Neuronal stem cell (in vitro differentiated cells): ENCODE measurements around the gene IL18.

Experiments used
- DNase-seq: peaks from one replicate; pipeline ENCODE4 v3.0.0-alpha.2; 2013; ENCODE audit warnings: low spot score
- H2AFZ ChIP-seq: one replicate; pipeline ENCODE4 v1.6.1; 2013; ENCODE audit warnings: mild to moderate bottlenecking, low read length, inconsistent platforms
- H2AK5ac ChIP-seq: 2 replicates; pipeline ENCODE4 v1.6.1; 2013; ENCODE audit warnings: low read depth, mild to moderate bottlenecking, inconsistent platforms, low read length, moderate library complexity, mixed read lengths
- H2BK120ac ChIP-seq: 2 replicates; pipeline ENCODE4 v1.6.1; 2013; ENCODE audit warnings: low read depth, mild to moderate bottlenecking, inconsistent platforms, low read length, moderate library complexity, mixed read lengths
- H2BK12ac ChIP-seq: one replicate; pipeline ENCODE4 v1.6.1; 2013; ENCODE audit warnings: low read length, inconsistent platforms
- H2BK15ac ChIP-seq: 2 replicates; pipeline ENCODE4 v1.6.1; 2013; ENCODE audit warnings: mild to moderate bottlenecking, low read length, inconsistent platforms, mixed read lengths
- H2BK5ac ChIP-seq: one replicate; pipeline ENCODE4 v1.6.1; 2013; ENCODE audit warnings: inconsistent platforms, mild to moderate bottlenecking, low read length, moderate library complexity
- H3K14ac ChIP-seq: one replicate; pipeline ENCODE4 v1.6.1; 2013; ENCODE audit warnings: low read length, inconsistent platforms
- H3K18ac ChIP-seq: 2 replicates; pipeline ENCODE4 v1.6.1; 2013; ENCODE audit warnings: low read length, inconsistent platforms
- H3K23ac ChIP-seq: 2 replicates; pipeline ENCODE4 v1.6.1; 2013; ENCODE audit warnings: low read depth, mild to moderate bottlenecking, mixed read lengths, low read length, inconsistent platforms; ENCODE audit not compliant: poor library complexity
- H3K27ac ChIP-seq: replicated peaks from 3 replicates; pipeline ENCODE4 v1.5.1; 2013; ENCODE audit warnings: low read length, inconsistent platforms
- H3K27me3 ChIP-seq, 3 experiments: 2 replicates each; pipeline ENCODE4 v1.6.1; 2013; ENCODE audit warnings: low read length in 3 of 3, mild to moderate bottlenecking in 2 of 3, inconsistent platforms in 1 of 3, low read depth in 1 of 3, mixed read lengths in 1 of 3, moderate library complexity in 1 of 3; ENCODE audit not compliant: control insufficient read depth in 3 of 3, insufficient read depth in 3 of 3
- H3K36me3 ChIP-seq, 2 donors: replicated peaks in 1 of 2; 2 replicates each; pipeline ENCODE4 v1.6.1; 2013; ENCODE audit warnings: low read length in 2 of 2; ENCODE audit not compliant: control insufficient read depth in 2 of 2, insufficient read depth in 2 of 2
- H3K4ac ChIP-seq: 2 replicates; pipeline ENCODE4 v1.6.1; 2013; ENCODE audit warnings: inconsistent platforms, mild to moderate bottlenecking, low read length, moderate library complexity
- H3K4me1 ChIP-seq, 2 donors: 1 replicate in 1 of 2; 2 replicates in 1 of 2; pipeline ENCODE4 v1.6.1; 2013; ENCODE audit warnings: low read length in 2 of 2, low read depth in 1 of 2; ENCODE audit not compliant: control insufficient read depth in 2 of 2, insufficient read depth in 1 of 2
- H3K4me2 ChIP-seq: one replicate; pipeline ENCODE4 v1.6.1; 2013; ENCODE audit warnings: mild to moderate bottlenecking, low read length, inconsistent platforms; ENCODE audit not compliant: insufficient read depth, poor library complexity, severe bottlenecking
- H3K4me3 ChIP-seq, 2 donors: 2 replicates each; pipeline ENCODE4 v1.5.1; 2013; ENCODE audit warnings: low read length in 2 of 2, mild to moderate bottlenecking in 2 of 2, inconsistent platforms in 1 of 2, moderate library complexity in 1 of 2
- H3K79me1 ChIP-seq: one replicate; pipeline ENCODE4 v1.6.1; 2013; ENCODE audit warnings: low read depth, mild to moderate bottlenecking, inconsistent platforms, low read length, moderate library complexity
- H3K9ac ChIP-seq: one replicate; pipeline ENCODE4 v1.6.1; 2013; ENCODE audit warnings: mild to moderate bottlenecking, low read depth, low read length, inconsistent platforms; ENCODE audit not compliant: poor library complexity
- H3K9me3 ChIP-seq, 2 donors: replicated peaks in 1 of 2; 2 replicates each; pipeline versions ENCODE3 to v1.6.1; 2013; ENCODE audit warnings: low read length in 2 of 2, mild to moderate bottlenecking in 2 of 2, inconsistent platforms in 1 of 2, low read depth in 1 of 2, mixed read lengths in 1 of 2, moderate library complexity in 1 of 2; ENCODE audit not compliant: control insufficient read depth in 2 of 2, insufficient read depth in 1 of 2
- H4K8ac ChIP-seq: one replicate; pipeline ENCODE4 v1.6.1; 2013; ENCODE audit warnings: low read depth, mild to moderate bottlenecking, inconsistent platforms, low read length, moderate library complexity
- H4K91ac ChIP-seq: one replicate; pipeline ENCODE4 v1.6.1; 2013; ENCODE audit warnings: low read length, low read depth, mild to moderate bottlenecking, inconsistent platforms; ENCODE audit not compliant: poor library complexity
- WGBS, 2 donors: extraction: QIAGEN DNeasy Blood & Tissue Kit; methylation state at CpG; one replicate each; pipeline ENCODE4 v1.1.7; 2013; ENCODE audit warnings: missing lambda C conversion rate in 2 of 2, mixed read lengths in 1 of 2; ENCODE audit not compliant: insufficient read length in 2 of 2, insufficient replicate concordance in 1 of 2; ENCODE audit errors: extremely low coverage in 2 of 2; 5-methylcytosine and 5-hydroxymethylcytosine counted together

Gene IL18

GRCh38 chr11:112103446-112103845, 60.4 kb downstream of the IL18 start:
- H2BK12ac ChIP-seq = no peak overlapping the region
- no peak overlapping the region for H3K9ac ChIP-seq
- no peaks in the 10 kb centered on the region for H3K79me1 ChIP-seq
- no peak for DNase-seq
- H3K4me2 ChIP-seq = no peak overlapping the region
- H3K9me3 ChIP-seq = no peaks in the 10 kb centered on the region
- no peak overlapping the region for H2BK120ac ChIP-seq
- WGBS, 2 donors = no CpG with 5 or more reads among the region's 6 CpGs
- H3K27me3 ChIP-seq = no peaks in the 10 kb centered on the region
- H3K27ac ChIP-seq = no peak overlapping the region
- H3K4me3 ChIP-seq = no peak overlapping the region
- H2BK15ac ChIP-seq = no peak overlapping the region
- H3K18ac ChIP-seq = no peak overlapping the region
- no peaks in the 10 kb centered on the region for H3K4me1 ChIP-seq
- H2BK5ac ChIP-seq = no peak overlapping the region
- H4K91ac ChIP-seq = no peak overlapping the region
- no peaks in the 10 kb centered on the region for H3K36me3 ChIP-seq
- no peak overlapping the region for H3K4ac ChIP-seq
- H2AK5ac ChIP-seq = no peak overlapping the region
- no peak overlapping the region for H2AFZ ChIP-seq
- H3K23ac ChIP-seq = no peak overlapping the region
- H4K8ac ChIP-seq = no peak overlapping the region
- H3K14ac ChIP-seq = no peak overlapping the region

DNA sequence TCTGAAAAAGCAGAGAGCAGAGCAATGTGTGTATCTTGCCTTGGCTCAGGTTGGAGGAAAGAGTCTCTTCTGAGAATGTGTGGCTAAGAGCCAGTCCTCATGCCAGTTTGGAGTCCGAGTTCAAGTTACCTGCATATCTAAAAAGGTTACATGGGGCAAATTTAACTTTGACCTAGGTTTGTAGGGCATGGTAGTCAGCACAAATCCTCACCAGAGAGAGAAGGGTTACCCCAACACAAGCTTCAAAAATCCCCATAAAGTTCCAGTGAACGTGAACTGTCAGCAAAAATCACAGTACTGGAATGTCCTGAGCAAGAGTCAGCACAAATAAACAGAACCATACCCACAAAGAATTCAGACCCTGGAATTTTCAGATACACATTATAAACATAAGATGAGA, 63.4 kb downstream of the IL18 start:
- no CpG with 5 or more reads among the region's 2 CpGs for WGBS, 2 donors
- H2BK5ac ChIP-seq = no peak overlapping the region
- no peak overlapping the region for H3K27ac ChIP-seq
- H3K27me3 ChIP-seq = no peaks in the 10 kb centered on the region
- no peak overlapping the region for H4K8ac ChIP-seq
- no peak overlapping the region for H3K14ac ChIP-seq
- H4K91ac ChIP-seq = no peak overlapping the region
- H3K4me1 ChIP-seq = no peaks in the 10 kb centered on the region
- H2AFZ ChIP-seq = no peak overlapping the region
- H3K36me3 ChIP-seq = peaks cover 0 to 19% of the 10 kb centered on the region in 2 donors
- H2AK5ac ChIP-seq = no peak overlapping the region
- no peak overlapping the region for H3K9ac ChIP-seq
- no peak overlapping the region for H3K23ac ChIP-seq
- no peak overlapping the region for H3K4me3 ChIP-seq
- no peak overlapping the region for H2BK12ac ChIP-seq
- H3K4ac ChIP-seq = no peak overlapping the region
- H3K9me3 ChIP-seq = no peaks in the 10 kb centered on the region
- no peak overlapping the region for H3K18ac ChIP-seq
- no peak for DNase-seq
- H2BK120ac ChIP-seq = no peak overlapping the region
- no peak overlapping the region for H2BK15ac ChIP-seq
- H3K4me2 ChIP-seq = no peak overlapping the region
- H3K79me1 ChIP-seq = no peaks in the 10 kb centered on the region

- no peaks in the 10 kb centered on the region for H3K79me1 ChIP-seq
- H3K14ac ChIP-seq = no peak overlapping the region
- H2BK12ac ChIP-seq = no peak overlapping the region
- no peaks in the 10 kb centered on the region for H3K4me1 ChIP-seq
- no peak overlapping the region for H4K91ac ChIP-seq
- no peak overlapping the region for H2BK15ac ChIP-seq
- no peak overlapping the region for H4K8ac ChIP-seq
- no peak overlapping the region for H3K27ac ChIP-seq
- no peak overlapping the region for H3K9ac ChIP-seq
- H3K18ac ChIP-seq = no peak overlapping the region
- no peak for DNase-seq
- no peak overlapping the region for H3K4me2 ChIP-seq
- no peak overlapping the region for H2BK5ac ChIP-seq
- no peak overlapping the region for H3K23ac ChIP-seq
- H2BK120ac ChIP-seq = no peak overlapping the region
- no peak overlapping the region for H2AK5ac ChIP-seq
- WGBS, 2 donors = no CpG with 5 or more reads among the region's 11 CpGs
- H2AFZ ChIP-seq = no peak overlapping the region
- no peak overlapping the region for H3K4ac ChIP-seq
- H3K27me3 ChIP-seq = no peaks in the 10 kb centered on the region
- H3K4me3 ChIP-seq = no peak overlapping the region
- H3K9me3 ChIP-seq = no peaks in the 10 kb centered on the region
- H3K36me3 ChIP-seq = peaks cover 1 to 39% of the 10 kb centered on the region in 2 donors
Measured at GRCh38 chr11:112097734-112098528, 66.0 kb downstream of the IL18 start.

DNA sequence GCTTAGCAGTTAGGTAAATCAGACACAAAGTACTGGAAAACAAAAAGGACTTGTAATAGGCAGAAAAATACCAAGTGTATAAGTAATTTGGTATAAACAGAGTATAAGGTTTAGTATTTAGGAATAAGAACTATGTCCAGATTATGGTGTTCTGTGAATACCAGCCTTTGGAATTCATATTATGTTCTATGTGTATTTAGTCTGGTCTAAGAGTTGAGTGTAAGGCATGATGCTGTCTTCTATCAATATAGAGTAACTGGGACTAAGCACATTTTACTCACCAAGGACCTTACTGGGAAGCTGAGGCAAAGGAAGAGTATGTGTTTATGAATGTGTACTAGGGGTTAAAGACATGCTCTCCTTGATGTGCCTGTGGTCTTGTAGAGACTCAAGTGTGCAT, 67.7 kb downstream of the IL18 start:
- Histone ChIP-seq H3K4me1 (no peaks in the 10 kb centered on the region), H3K23ac (no peak overlapping the region), H3K9ac (no peak overlapping the region), H2BK12ac (no peak overlapping the region), H2AFZ (no peak overlapping the region), H4K91ac (no peak overlapping the region), H4K8ac (no peak overlapping the region), H3K9me3 (no peaks in the 10 kb centered on the region), H3K27me3 (no peaks in the 10 kb centered on the region), H3K14ac (no peak overlapping the region), H3K4me2 (no peak overlapping the region), H3K18ac (no peak overlapping the region), H3K36me3 (peaks cover 10 to 56% of the 10 kb centered on the region in 2 donors), H3K27ac (no peak overlapping the region), H3K4me3 (no peak overlapping the region), H2AK5ac (no peak overlapping the region), H3K79me1 (no peaks in the 10 kb centered on the region), H2BK5ac (no peak overlapping the region), H2BK15ac (no peak overlapping the region), H3K4ac (no peak overlapping the region), H2BK120ac (no peak overlapping the region)
- DNase-seq = no peak
